HepG2 (cell line): Measurements from ENCODE around the gene LAMA5. TPM values are rescaled to one million over a fixed set of nuclear protein-coding genes. Genes with fewer than 3 reads are reported as not detected.
A peak's percentile ranks its signal among the peaks of the same experiment; 100 is the strongest.

Source experiments
- ERF ChIP-seq: IDR thresholded peaks from 2 replicates; pipeline ENCODE4 v1.6.1; 2018; ENCODE audit warnings: missing biosample characterization, missing genetic modification reagents
- FOSL1 ChIP-seq: sonication (generic); formaldehyde crosslinking; IDR thresholded peaks from 2 replicates; pipeline ENCODE4 v1.9.0; 2021; ENCODE audit warnings: missing genetic modification reagents, borderline replicate concordance
- KLF9 ChIP-seq: IDR thresholded peaks from 2 replicates; pipeline ENCODE4 v1.6.1; 2016; ENCODE audit warnings: low read depth
- MLLT10 ChIP-seq: sonication (generic); formaldehyde crosslinking; IDR thresholded peaks from 2 replicates; pipeline ENCODE4 v1.4.0; 2020; ENCODE audit warnings: missing genetic modification reagents
- NR2F1 ChIP-seq, 2 experiments: fragments of 450-650 bp in 1 of 2; formaldehyde crosslinking in 1 of 2; IDR thresholded peaks; 2 replicates each; pipeline versions ENCODE4 v1.5.0 to v1.6.1; 2016 to 2020; ENCODE audit warnings: mild to moderate bottlenecking in 1 of 2, missing compliant biosample characterization in 1 of 2, missing genetic modification reagents in 1 of 2, moderate library complexity in 1 of 2
- RFXANK ChIP-seq: IDR thresholded peaks from 2 replicates; pipeline ENCODE4 v1.6.1; 2016
- SP2 ChIP-seq: sonication (generic); formaldehyde crosslinking; IDR thresholded peaks from 2 replicates; pipeline ENCODE4 v1.5.1; 2020; ENCODE audit warnings: mild to moderate bottlenecking, missing genetic modification reagents
- ZBTB7A ChIP-seq: sonication (generic); formaldehyde crosslinking; IDR thresholded peaks from 2 replicates; pipeline ENCODE4 v1.8.0; 2022; ENCODE audit warnings: mild to moderate bottlenecking, missing genetic modification reagents
- ZNF143 ChIP-seq: sonication (generic); formaldehyde crosslinking; IDR thresholded peaks from 2 replicates; pipeline ENCODE4 v1.4.0; 2020; ENCODE audit warnings: missing genetic modification reagents
- ZNF343 ChIP-seq: sonication (generic); formaldehyde crosslinking; IDR thresholded peaks from 2 replicates; pipeline ENCODE4 v1.4.0; 2020; ENCODE audit warnings: mild to moderate bottlenecking, missing genetic modification reagents
- ZNF430 ChIP-seq: sonication (generic); formaldehyde crosslinking; IDR thresholded peaks from 2 replicates; pipeline ENCODE4 v1.9.0; 2021; ENCODE audit warnings: mild to moderate bottlenecking, missing genetic modification reagents
- ZNF800 ChIP-seq: sonication (generic); formaldehyde crosslinking; IDR thresholded peaks from 2 replicates; pipeline ENCODE4 v1.4.0; 2020; ENCODE audit warnings: missing genetic modification reagents
- ZSCAN25 ChIP-seq: sonication (generic); formaldehyde crosslinking; IDR thresholded peaks from 2 replicates; pipeline ENCODE4 v1.8.0; 2022; ENCODE audit warnings: mild to moderate bottlenecking, missing genetic modification reagents
- polyA plus RNA-seq, 8 experiments: library from polyadenylated mRNA; depleted of rRNA in 3 of 8; stranded (reverse) in 7 of 8; unstranded in 1 of 8; fragments of >200 nt; fragmentation: Illumina TruSeq in 4 of 8; extraction: Trizol in 4 of 8; gene quantifications; 2 replicates each; pipeline versions ENCODE4 v1.2.1 to v1.2.3, GENCODE V29; 2011 to 2016; ENCODE audit warnings: low read depth in 4 of 8, missing spikeins in 1 of 8, mixed read lengths in 1 of 8; ENCODE audit not compliant: insufficient read depth in 1 of 8
- total RNA-seq, 5 experiments: library from RNA; depleted of rRNA; stranded (reverse); fragments of >200 nt; fragmentation: Illumina TruSeq; extraction: Trizol; gene quantifications; 2 replicates each; pipeline ENCODE4 v1.2.3, GENCODE V29; 2016; ENCODE audit warnings: low read depth in 1 of 5
- TF ChIP-seq, protein P1 (sequence below): sonication (generic); formaldehyde crosslinking; IDR thresholded peaks from one replicate; pipeline ENCODE4 v1.5.1; 2020; ENCODE audit warnings: mild to moderate bottlenecking, missing genetic modification reagents; ENCODE audit errors: not compliant biosample characterization
- TF ChIP-seq, protein P2 (sequence below): sonication (generic); formaldehyde crosslinking; IDR thresholded peaks from 2 replicates; pipeline ENCODE4 v1.4.0; 2020; ENCODE audit warnings: missing genetic modification reagents
- TF ChIP-seq, protein P3 (sequence below): sonication (generic); formaldehyde crosslinking; IDR thresholded peaks from 2 replicates; pipeline ENCODE4 v1.9.0; 2022; ENCODE audit warnings: missing genetic modification reagents, mild to moderate bottlenecking, borderline replicate concordance

Gene LAMA5
- total and polyA plus RNA-seq, 2 of the 13 experiments (the other 11 are each of a cell fraction or from before 2014, with no cell fraction given), result 21.0 to 44.7 TPM

DNA sequence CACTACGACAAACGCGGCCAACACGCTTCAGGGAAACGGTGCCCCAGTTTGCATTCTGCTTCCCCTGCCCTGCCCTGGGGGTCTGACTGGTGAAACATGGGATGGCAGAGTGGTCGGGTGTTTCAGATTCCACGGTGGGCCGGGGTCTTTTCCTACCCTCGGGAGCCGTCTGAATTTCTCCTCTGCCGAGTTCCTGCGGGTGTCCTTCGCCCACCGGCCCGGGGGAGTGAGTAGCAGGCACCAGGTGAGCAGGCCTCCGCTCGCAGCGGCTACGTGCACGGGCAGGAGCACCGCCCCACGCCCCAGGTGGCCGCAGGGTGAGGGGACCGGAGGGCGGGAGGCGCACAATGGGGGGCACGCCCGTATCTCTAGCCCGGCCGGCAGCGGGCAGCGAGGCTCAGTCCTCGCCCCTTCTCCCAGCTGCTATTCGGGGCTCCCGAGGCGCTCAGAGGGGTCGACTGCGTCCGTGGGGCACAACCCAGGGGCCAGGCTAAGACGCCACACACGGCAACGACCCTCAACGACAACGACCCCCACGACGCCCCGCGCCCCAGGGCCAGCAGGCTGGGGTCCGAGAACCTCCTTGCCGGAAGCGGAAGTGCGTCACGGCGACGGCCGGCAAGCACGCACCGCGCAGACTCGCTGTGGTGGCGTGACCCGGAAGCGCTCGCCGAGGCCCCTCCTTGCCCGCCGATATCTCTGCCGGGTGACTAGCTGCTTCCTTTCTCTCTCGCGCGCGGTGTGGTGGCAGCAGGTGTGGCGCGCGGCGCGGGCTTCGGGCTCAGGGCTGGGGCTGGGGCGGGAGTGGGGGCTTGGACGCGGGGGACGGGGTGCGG is 19.5 kb upstream of the LAMA5 start, which contains the start of gene RPS21 (continued):
- TF ChIP-seq, protein P1, sequence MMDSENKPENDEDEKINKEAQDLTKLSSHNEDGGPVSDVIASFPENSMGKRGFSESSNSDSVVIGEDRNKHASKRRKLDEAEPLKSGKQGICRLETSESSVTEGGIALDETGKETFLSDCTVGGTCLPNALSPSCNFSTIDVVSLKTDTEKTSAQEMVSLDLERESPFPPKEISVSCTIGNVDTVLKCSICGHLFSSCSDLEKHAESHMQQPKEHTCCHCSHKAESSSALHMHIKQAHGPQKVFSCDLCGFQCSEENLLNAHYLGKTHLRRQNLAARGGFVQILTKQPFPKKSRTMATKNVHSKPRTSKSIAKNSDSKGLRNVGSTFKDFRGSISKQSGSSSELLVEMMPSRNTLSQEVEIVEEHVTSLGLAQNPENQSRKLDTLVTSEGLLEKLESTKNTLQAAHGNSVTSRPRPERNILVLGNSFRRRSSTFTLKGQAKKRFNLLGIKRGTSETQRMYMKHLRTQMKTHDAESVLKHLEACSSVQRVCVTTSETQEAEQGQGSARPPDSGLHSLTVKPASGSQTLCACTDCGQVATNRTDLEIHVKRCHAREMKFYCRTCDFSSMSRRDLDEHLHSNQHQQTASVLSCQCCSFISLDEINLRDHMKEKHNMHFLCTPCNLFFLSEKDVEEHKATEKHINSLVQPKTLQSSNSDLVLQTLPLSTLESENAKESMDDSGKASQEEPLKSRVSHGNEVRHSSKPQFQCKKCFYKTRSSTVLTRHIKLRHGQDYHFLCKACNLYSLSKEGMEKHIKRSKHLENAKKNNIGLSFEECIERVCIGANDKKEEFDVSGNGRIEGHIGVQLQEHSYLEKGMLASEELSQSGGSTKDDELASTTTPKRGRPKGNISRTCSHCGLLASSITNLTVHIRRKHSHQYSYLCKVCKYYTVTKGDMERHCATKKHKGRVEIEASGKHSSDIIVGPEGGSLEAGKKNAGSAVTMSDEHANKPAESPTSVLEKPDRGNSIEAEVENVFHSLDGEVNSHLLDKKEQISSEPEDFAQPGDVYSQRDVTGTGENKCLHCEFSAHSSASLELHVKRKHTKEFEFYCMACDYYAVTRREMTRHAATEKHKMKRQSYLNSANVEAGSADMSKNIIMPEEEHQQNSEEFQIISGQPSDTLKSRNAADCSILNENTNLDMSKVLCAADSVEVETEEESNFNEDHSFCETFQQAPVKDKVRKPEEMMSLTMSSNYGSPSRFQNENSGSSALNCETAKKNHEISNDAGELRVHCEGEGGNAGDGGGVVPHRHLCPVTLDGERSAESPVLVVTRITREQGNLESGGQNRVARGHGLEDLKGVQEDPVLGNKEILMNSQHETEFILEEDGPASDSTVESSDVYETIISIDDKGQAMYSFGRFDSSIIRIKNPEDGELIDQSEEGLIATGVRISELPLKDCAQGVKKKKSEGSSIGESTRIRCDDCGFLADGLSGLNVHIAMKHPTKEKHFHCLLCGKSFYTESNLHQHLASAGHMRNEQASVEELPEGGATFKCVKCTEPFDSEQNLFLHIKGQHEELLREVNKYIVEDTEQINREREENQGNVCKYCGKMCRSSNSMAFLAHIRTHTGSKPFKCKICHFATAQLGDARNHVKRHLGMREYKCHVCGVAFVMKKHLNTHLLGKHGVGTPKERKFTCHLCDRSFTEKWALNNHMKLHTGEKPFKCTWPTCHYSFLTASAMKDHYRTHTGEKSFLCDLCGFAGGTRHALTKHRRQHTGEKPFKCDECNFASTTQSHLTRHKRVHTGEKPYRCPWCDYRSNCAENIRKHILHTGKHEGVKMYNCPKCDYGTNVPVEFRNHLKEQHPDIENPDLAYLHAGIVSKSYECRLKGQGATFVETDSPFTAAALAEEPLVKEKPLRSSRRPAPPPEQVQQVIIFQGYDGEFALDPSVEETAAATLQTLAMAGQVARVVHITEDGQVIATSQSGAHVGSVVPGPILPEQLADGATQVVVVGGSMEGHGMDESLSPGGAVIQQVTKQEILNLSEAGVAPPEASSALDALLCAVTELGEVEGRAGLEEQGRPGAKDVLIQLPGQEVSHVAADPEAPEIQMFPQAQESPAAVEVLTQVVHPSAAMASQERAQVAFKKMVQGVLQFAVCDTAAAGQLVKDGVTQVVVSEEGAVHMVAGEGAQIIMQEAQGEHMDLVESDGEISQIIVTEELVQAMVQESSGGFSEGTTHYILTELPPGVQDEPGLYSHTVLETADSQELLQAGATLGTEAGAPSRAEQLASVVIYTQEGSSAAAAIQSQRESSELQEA (CRISPR knock-in tag), result peak; percentile 69
- TF ChIP-seq NR2F1 (CRISPR knock-in tag; IDR thresholded peaks at IDR 0.05), result no peak; a peak in 1 of 4 replicates
- no peak; the same call in 1 of the 2 replicates for TF ChIP-seq ZNF343 (CRISPR knock-in tag)
- TF ChIP-seq MLLT10 (CRISPR knock-in tag), result no peak
- no peak; the same call in 1 of the 2 replicates for TF ChIP-seq ZSCAN25 (CRISPR knock-in tag)
- TF ChIP-seq KLF9 (CRISPR knock-in tag), result no peak
- TF ChIP-seq, protein P2, sequence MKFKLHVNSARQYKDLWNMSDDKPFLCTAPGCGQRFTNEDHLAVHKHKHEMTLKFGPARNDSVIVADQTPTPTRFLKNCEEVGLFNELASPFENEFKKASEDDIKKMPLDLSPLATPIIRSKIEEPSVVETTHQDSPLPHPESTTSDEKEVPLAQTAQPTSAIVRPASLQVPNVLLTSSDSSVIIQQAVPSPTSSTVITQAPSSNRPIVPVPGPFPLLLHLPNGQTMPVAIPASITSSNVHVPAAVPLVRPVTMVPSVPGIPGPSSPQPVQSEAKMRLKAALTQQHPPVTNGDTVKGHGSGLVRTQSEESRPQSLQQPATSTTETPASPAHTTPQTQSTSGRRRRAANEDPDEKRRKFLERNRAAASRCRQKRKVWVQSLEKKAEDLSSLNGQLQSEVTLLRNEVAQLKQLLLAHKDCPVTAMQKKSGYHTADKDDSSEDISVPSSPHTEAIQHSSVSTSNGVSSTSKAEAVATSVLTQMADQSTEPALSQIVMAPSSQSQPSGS (CRISPR knock-in tag), result peak; percentile 90
- TF ChIP-seq, protein P3, sequence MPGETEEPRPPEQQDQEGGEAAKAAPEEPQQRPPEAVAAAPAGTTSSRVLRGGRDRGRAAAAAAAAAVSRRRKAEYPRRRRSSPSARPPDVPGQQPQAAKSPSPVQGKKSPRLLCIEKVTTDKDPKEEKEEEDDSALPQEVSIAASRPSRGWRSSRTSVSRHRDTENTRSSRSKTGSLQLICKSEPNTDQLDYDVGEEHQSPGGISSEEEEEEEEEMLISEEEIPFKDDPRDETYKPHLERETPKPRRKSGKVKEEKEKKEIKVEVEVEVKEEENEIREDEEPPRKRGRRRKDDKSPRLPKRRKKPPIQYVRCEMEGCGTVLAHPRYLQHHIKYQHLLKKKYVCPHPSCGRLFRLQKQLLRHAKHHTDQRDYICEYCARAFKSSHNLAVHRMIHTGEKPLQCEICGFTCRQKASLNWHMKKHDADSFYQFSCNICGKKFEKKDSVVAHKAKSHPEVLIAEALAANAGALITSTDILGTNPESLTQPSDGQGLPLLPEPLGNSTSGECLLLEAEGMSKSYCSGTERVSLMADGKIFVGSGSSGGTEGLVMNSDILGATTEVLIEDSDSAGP (CRISPR knock-in tag), result peak; percentile 91
- TF ChIP-seq ZBTB7A (CRISPR knock-in tag), result peak; percentile 99
- peak; percentile 95 for TF ChIP-seq RFXANK (CRISPR knock-in tag)
- no peak; the same call in 1 of the 2 replicates for TF ChIP-seq ZNF800 (CRISPR knock-in tag)
- peak; percentile 72 for TF ChIP-seq ZNF143 (CRISPR knock-in tag)
- TF ChIP-seq SP2 (CRISPR knock-in tag), result peak; percentile 92
- TF ChIP-seq ZNF430 (CRISPR knock-in tag), result peak; percentile 97
- peak; percentile 93 for TF ChIP-seq ERF (CRISPR knock-in tag)
- no peak for TF ChIP-seq FOSL1 (CRISPR knock-in tag)
